ENCODE measurements around the gene PIPOX.

DNA sequence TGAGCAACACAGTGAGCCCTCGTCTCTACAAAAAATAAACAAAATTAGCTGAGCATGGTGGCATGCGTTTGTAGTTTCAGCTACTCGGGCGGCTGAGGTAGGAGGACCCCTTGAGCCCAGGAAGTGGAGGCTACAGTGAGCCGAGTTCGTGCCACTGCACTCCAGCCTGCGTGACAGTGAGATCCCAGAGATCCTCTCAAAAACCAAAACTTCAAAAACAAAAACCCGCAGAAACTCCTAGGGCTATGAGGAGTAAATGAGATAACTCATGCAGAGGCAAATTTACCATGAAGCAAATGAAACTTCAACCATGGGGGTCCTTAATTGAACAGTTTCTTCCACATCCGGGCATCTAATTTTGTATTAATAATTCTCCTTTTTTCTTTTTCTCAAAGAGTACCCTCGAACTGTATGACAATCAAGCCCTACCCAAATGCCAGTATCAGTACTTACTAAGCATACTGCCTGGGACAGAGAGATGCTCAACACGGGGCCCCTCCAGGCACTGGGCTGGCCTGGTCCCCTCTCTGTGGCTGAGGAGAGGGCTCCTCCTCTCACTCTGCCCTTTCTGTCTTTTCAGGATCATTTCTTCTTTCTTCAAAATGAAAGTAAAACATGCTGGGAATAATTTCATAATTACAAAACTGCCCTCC, 789 bp upstream of the PIPOX start:
- TF ChIP-seq, protein P1, sequence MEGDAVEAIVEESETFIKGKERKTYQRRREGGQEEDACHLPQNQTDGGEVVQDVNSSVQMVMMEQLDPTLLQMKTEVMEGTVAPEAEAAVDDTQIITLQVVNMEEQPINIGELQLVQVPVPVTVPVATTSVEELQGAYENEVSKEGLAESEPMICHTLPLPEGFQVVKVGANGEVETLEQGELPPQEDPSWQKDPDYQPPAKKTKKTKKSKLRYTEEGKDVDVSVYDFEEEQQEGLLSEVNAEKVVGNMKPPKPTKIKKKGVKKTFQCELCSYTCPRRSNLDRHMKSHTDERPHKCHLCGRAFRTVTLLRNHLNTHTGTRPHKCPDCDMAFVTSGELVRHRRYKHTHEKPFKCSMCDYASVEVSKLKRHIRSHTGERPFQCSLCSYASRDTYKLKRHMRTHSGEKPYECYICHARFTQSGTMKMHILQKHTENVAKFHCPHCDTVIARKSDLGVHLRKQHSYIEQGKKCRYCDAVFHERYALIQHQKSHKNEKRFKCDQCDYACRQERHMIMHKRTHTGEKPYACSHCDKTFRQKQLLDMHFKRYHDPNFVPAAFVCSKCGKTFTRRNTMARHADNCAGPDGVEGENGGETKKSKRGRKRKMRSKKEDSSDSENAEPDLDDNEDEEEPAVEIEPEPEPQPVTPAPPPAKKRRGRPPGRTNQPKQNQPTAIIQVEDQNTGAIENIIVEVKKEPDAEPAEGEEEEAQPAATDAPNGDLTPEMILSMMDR (IDR thresholded peaks at IDR 0.05; ENCODE audit: low read depth, low read length, poor library complexity, severe bottlenecking) = no peak
- no peak for TF ChIP-seq EZH2phosphoT487 (IDR thresholded peaks at IDR 0.05; ENCODE audit: borderline replicate concordance, low read length)

Data from DOHH2 (cell line).